NCI-H1417 (cell line): ENCODE measurements around the gene JAKMIP2.
"Not testable (repeated sequence)": the region's sequence is repeated elsewhere in the genome, so short reads cannot be mapped to it uniquely, and the experiment has no call there.

Experiments used
- DNase-seq, 3 experiments: peaks; one replicate each; lab custom pipeline; 2025; lab: John Stamatoyannopoulos, UW

Gene JAKMIP2

DNA sequence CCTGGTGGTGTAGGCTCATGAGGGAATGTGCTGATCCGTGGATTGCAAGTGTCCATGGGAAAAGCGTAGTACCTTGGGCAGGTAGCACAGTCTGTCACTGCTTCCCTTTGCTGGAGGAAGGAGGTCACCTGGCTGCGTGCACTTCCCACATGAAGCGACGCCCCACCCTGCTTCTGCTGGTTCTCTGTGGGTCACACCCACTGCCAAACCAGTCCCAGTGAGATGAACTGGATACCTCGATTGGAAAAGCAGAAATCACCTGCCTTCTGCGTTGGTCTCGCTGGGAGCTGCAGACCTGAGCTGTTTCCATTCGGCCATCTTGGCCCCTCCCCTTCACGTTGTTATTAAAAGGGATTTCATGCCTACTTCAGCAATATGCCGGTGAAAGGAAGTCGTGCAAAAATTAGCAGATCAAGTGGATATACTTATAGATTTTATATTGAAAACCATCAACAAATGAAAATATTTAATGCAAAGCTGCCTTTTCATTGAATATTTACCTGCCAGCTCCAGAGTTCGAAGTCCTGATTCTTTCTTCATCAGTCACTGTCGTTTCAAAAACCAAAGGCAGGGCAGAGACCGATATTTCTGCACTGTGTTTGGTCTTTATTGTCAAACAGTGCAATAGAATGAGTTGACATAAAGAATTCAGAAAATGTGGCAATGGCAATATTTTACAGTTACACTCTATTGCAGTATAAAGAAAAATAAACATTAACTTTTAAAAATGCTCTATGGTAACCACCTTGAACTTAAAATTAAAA, 123.2 kb downstream of the JAKMIP2 start:
- no peak for DNase-seq

DNA sequence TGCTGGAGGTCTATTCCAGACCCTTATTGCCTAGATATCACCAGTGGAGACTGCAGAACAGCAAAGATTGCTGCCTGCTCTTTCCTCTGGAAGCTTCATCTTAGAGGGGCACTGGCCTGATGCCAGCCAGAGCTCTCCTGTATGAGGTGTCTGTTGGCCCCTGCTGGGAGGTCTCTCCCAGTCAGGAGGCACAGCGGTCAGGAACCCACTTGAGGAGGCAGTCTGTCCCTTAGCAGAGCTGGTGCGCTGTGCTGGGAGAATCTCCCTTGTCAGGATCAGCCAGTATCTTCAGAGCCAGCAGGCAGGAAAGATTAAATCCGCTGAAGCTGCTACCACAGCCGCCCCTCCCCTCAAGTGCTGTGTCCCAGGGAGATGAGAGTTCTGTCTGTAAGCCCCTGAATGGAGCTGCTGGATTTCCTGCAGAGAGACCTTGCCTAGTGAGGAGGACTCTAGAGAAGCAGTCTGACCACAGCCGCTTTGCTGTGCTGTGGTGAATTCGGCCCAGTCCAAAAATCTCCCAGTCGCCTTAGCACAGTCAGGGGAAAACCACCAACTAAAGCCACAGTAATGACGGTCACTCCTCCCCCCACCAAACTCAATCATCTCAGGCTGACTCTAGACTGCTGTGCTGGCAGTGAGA, 124.1 kb downstream of the JAKMIP2 start:
- no peak for DNase-seq

DNA sequence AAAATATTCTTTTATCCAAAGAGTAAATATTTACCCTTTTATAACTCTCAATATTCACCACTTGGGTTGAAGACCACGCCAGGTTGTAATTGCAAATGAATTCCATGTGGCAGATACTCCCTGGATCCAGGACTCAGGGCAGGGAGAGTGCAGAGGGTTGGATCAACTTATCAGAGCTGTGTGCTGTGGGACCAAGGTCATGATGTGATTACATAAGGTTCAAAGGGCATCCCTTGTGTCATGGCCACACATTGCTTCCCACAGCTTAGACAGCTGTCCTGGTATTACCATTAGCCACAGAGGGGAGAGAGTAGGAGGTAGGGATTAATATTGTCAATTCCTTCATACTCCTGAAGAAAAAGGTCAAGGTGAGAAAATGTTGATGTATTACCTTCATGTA, 133.9 kb downstream of the JAKMIP2 start:
- no peak for DNase-seq

DNA sequence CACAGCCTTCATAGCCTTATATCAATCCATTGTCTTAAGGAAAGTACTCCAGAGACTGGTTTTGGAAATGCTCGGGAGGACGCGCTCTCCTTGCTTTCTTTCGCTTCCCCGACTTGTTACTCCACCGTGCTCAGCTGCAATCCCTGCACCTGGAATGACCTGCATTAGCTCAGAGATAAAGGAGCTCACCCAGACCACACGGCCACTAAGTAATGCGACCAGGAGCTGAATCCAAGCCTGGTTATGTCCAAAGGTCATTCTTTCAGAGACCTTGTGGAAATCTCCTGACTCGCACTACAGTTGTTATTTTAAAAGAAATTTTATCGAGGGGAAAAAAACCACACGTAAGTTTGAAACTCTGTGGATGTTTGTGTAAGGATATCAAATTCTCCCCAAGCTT, 137.3 kb downstream of the JAKMIP2 start:
- DNase-seq, result no peak

DNA sequence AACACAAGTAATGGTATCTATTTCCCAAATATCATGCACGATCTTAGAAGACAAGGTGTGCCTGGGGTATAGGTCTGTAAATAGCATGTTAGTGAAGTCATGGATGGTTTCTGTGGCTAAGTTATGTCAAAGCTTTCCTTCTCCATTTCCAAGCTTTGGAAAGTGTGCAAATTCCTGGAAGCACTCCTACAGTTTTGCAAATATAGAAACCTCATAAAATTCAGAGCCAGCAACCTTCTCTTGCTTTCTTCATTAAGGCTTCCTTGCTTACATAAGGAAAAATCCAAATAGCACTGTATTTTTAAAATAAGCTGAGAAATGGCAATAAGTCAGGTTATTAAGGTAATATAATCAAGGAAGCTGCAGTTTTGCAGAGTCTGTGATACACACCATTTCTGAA, 138.1 kb downstream of the JAKMIP2 start:
- no peak for DNase-seq

DNA sequence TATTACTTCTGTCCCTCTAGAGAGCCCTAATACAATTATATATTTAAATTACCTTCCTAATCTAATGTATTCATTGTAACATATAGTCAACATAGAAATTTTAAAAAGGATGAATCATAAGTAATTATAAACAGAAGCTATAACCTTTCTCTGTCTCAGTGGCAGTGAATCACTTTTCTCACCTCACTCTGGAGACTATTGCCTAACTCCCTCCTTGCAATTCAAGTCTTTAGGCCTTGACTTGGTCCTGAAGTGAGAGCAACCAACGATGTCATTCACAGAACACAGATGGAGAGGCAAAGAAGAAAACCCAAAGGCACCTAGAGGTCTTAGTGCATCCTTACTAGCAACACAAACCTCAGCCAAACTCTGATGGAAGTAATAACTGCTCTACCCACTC, 139.4 kb downstream of the JAKMIP2 start:
- no peak for DNase-seq

DNA sequence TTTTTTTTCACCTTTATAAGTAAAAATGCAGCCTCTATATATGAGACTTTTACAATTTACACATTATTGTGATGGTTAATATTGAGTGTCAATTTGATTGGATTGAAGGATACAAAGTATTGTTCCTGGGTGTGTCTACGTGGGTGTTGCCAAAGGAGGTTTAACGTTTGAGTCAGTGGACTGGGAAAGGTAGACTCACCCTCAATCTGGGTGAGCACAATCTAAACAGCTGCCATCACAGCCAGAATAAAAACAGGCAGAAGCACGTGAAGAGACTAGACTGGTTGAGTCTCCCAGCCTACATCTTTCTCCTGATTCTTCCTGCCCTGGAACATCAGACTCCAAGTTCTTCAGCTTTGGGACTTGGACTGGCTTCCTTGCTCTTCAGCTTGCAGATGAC, 139.9 kb downstream of the JAKMIP2 start:
- DNase-seq, result no peak

DNA sequence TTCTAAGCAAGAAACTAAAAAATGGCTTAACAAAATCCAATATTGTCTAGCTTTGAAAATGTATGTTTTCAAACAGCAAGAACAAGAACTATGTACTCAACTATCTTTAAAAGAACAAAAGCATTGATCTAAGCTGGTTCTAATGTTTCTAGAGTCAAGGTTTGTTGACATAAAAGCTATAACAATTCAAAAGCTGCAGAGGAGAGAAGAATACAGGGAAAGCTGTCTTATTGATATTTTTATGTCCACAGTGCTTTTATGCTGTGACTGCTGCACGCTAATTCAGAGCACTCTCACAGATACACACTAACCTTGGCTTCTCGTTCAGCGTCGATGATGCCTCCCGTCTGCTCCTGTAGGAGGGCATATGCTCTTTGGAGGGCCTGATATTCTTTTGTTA, 143.2 kb downstream of the JAKMIP2 start:
- no peak for DNase-seq

DNA sequence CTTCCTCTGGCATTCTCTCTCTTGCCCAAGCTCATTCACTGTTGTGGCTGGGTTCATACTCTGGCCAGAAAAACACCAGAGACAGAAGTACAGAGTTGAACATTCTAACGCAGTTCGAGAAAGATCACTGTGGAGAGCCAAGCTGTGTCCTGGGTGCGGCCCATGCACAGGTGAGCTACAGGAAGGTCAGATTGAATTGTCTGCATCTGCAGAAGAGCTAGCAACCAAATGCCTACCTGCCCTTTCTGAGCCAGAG, 145.9 kb downstream of the JAKMIP2 start:
- no peak for DNase-seq

DNA sequence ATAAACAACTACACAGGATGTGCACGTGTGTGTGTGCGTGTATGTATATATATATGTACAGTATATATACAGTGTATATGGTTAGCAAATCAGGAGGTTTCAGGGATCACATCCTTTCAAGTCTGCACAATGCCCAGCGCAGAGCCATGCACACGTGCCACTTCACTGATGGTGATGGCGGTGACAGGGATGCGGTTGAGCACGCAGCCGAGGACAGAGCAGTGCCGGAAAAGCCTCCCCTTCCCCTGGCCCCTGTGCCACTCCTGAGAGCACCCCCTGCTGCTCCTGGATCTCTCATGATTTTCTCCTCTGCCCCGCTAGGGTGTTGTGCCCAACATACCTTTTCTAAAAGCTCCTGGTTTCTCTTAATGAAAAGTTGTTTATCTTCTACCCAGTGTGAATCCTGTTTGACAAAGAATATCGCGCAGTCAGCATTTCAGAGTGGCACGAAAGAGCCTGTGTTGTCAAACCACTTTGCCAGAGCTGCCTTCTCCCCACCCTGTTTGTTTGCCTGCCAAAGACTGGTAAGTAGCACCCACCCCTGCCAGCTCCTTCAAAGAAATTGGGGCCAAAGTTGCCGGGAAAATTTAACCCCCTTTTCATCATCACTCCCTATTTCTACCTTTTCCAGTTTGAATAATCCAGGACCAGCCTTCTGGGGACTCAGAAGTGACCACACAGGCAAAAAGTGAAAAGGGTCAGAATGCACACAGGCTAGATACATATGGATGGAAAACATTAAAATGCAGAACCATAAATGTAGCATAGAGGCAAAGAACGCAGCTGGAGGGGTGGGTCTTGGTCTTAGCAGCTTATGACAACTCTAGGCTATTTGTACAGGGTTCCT, 146.4 kb downstream of the JAKMIP2 start:
- DNase-seq, result no peak

DNA sequence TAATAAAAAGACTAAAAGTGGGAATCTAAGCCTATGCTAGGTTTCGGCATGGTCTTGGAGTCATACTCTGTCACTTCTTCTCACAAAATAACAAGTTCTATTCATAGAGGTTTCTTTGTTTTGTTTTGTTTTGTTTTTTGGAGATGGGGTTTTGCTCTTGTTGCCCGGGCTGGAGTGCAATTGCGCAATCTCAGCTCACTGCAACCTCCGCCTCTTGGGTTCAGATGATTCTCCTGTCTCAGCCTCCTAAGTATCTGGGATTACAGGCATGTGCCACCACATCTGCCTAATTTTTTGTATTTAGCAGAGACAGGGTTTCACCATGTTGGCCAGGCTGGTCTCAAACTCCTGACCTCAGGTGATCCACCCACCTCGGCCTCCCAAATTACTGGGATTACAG, 147.1 kb downstream of the JAKMIP2 start:
- not testable (repeated sequence) for DNase-seq

DNA sequence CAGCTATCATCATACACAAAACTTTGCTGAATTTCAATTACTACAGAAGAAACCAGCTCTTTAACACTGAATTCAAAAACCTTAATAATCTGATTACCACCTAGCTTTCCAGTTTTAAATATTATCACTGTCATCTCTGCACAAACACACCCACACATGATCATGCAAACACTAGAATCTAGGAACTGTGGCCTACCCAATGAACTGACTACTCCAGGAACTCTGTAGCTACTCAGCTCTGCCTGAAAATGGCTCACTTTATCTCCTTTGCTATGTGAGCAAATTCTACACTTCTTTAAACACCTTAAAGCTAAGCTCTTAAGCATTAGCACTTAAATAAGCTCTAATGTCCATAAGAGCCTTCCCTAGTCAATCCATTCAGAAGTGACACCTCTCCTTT, 149.4 kb downstream of the JAKMIP2 start:
- DNase-seq, result no peak

DNA sequence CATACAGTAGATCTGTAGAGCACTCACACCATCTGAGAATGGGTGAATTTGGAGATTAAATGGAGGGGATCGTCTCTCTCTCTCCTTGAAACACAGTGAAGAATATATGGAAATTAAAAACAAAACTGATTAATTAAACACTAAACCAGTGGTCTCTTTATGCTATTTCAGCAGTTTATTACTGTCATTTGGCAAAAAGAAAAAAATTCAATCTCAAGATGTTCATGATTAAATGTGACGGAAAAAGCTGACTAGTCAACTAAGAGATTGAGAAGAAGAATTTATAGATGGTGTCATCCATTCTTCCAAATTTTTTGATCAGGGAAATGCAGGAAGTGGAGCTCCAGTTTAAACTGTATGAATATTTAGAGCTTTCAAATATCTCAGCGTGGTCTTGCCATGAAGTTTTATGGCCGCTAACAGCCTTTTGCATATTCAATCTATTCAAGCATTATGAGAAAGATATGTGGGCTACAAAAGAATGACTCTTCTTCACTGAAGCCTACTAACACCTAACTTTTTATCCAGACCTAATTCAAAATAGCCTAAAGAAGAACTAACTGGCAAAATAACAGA, 151.0 kb downstream of the JAKMIP2 start:
- DNase-seq, result no peak

DNA sequence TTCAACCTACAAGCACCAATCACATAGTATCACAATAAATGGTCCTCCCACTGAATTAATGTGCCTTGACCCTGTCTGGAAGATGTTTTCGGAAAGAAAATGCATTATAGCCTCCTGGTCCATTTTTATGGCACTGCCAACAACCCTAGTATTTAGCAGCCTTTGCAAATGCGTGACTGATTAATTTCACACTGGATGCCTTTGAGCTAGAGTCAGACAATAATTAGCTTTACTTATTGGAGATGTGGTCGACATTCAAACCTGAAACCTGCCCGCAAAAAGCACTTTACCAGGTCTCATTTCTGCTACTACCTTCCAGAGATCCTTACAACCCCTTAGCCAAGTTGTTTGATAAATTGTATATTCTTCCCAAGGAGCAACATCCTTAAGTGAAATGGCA, 153.3 kb downstream of the JAKMIP2 start:
- DNase-seq, result no peak

DNA sequence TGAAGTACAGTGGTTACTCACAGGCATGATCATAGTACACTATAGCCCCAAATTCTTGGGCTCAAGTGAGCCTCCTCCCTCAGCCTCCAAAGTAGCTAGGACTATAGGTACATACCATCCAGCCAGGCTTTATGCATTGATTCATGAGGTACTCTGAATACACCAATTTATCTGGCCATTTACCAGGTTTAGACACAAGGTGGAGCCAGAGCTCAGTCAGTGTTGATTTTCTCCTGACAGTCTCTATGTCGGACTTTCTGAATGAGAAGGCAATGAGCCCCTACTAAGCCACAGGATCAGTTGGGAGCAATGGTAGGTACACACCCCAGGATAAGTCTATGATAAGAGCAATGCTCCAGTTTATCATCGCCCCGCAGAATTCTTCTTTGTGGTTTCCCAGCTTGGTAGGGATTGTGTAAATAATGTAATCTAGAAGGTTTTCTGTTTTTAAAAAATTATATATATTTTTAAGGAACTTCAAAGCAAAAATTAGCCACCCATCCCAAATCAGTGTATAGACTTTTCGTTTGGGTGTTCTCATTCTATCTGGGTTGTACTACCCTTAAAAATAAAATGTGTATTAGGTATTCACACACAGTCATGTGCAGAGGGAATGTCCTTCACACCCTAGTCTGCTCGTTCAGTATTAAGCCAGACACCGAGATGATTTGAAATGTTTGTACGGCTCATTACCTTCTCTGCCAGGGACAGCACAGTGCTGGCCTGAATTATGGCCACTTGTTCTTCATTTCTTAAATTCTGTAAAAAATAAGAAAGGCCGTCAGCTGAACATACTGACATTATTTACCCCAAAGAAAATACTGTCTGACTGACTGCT, 154.3 kb downstream of the JAKMIP2 start:
- peak; percentile 49 to 88 (median 86) for DNase-seq

DNA sequence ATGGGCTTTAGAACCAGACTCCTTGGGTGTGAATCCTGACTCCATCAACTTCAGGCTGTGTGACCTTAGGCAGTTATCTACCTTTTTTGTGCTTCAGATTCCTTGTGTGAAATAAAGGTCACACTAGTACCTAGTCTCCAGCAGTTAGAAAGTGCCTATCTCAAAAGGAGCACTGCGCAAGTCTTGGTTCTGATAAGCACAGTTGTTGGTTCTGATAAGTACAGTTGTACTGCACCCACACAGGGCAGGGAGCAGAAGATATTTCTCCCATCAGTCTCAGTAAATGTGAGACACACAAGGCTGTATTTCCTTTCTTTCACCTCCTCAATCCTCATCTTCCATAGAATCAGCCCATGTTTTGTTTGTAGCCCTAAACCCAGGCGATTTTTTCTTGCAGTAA, 156.1 kb downstream of the JAKMIP2 start:
- DNase-seq, result no peak

DNA sequence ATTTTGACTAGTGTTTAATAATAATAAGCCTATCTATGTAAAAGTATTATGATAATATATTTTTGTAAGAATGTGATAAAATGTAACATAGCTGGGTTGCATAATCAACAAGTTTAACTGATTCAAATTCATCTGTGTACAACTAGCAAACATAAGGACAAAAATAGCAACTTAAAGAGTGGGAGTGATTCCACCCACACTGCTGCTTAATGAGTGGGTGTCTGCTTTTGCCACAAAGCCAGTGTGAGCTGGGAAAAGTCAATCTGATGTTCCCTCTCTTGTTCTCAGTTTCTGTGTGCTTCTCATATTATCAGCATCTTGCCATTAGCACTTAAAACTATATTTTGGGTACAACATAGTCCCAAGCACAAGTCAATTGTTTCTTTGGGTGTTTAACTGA, 161.5 kb downstream of the JAKMIP2 start:
- no peak for DNase-seq

DNA sequence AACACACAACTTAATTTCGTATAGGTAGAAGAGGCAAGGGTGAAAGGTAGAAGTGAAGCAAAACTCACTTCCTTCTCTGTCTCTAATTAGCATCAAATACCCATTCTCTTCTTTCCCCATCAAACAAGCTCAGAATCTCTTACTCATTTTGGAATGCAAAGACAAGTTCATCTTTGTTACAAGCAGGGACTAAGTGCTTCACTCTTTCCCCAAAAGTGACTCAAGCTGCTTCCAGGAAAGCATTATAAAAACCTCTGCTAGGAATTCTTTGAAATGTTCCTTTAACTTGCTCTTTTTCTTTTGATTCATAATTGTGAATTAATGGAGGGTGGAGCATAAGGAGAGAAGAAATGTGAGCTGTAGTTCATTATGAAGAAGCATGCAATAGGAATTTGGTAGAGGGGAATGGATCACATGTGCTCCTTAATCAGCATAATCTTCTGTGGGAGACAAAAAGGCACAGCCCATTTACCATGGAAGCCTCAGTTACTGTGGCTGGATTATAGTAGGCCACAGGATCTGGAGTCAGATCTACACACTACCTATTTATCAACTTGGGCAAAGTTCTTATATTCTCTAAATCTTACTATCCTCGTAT, 163.1 kb downstream of the JAKMIP2 start:
- no peak for DNase-seq

DNA sequence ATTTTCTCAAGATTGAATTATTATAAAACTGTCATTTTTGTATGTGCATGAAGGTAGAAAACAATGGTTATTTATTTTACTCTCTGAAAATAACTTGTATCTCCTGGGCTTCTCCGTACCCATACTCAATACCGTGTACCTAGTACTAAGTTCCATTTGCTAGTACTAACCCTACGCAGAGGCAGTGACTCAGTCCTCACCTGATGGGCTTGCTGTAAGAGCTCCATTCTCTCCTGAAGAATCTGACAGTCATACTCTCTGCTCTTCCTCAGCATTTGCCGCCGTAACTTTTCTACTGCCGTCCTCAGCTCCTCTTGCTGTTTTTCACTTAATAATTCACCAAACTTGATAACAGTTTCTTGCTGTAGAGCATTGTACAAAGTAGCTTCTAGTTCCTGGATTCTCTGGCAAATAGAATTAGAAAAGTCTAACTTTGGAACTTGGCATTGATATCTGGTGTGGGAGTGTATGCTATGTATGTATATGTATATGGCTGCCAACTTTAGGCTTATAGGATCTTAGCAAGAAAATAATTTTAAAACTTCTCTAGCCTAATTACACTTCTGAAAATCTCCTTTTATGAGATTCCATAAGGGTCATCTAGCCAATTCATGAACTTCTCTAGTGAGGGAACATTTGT, 164.7 kb downstream of the JAKMIP2 start:
- no peak for DNase-seq

DNA sequence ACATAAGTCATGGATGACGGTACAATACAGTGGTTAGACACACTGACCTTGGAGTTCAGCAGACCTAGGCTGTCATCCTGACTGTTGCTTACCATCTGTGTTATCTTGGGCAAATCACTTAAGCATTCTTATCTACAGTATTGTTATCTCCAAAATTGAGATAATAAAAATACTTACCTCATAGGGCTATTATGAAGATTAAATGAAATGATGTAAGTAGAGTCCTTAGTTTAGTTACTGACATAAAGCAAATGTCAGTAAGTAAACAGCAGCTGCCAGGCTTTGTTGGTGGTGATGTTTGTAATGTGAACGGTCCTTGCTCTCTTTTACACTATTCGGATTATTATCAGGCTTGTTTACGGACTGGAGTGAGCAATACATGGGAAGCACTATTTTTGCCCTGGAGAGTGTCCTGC, 165.3 kb downstream of the JAKMIP2 start:
- no peak for DNase-seq

DNA sequence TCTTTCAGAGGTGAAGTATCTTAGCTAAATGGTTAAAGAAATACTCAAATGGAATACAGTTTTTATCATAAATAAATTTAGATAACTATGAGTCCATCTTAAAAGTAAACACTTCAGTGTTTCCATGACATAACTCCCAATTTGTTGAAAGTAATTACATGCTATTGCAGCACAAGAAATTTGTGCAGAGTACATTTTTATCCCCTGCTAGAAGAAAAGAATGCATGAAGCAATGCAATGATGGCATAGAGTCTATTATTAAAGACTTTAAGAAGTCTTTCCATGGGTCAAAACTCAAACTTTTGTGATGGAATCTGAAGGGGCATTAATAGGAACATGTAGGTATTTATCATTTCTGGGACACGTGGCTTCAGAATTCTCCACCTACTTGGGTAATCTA, 166.1 kb downstream of the JAKMIP2 start:
- no peak for DNase-seq
